ENCODE data around the gene ANO8. TPM values are rescaled to one million over a fixed set of nuclear protein-coding genes. Genes with fewer than 3 reads are reported as not detected.
A peak's percentile ranks its signal among the peaks of the same experiment; 100 is the strongest.

ANO8 gene
- total RNA-seq, 1 experiment from 2014 or later = 12.1 TPM

GRCh38 chr19:17339088-17339741 lies 4.6 kb upstream of the ANO8 start:
- no peak for DNase-seq
- H3K27me3 ChIP-seq (ENCODE audit: low read length) = no peaks in the 10 kb centered on the region
- ChIA-PET CTCF (no interaction called here), POLR2A (ENCODE audit: unreplicated experiment) (interaction anchor here (0.6 kb wide), 1 partner anchor 80 kb away, joined by 4 read pairs; the partner anchor contains the start of gene MVB12A)
- no peaks in the 10 kb centered on the region for H4K20me1 ChIP-seq (ENCODE audit: low read length)
- intact Hi-C loops (cut with micrococcal nuclease) = no loop called here
- H3K79me2 ChIP-seq (ENCODE audit: low read length) = peaks cover 30% of the 10 kb centered on the region
- H3K4me3 ChIP-seq (ENCODE audit: low read length) = 0 out of 2 replicates have a peak overlapping the region, but pooled peaks have one; percentile 86
- H3K9me2 ChIP-seq (replicated peaks; ENCODE audit: low read length) = no peaks in the 10 kb centered on the region
- H3K36me3 ChIP-seq (ENCODE audit: low read depth, low read length) = peaks cover 11% of the 10 kb centered on the region; the same call in 1 of the 2 replicates
- H2AFZ ChIP-seq (ENCODE audit: low read length) = no peak overlapping the region
- ATAC-seq = no peak
- H3K4me1 ChIP-seq (ENCODE audit: insufficient read depth, low read length) = peaks cover 18% of the 10 kb centered on the region
- H3K9ac ChIP-seq (ENCODE audit: low read length) = no peak overlapping the region
- BruUV-seq (replicated peaks) = no TSS peak
- no peak for TF ChIP-seq EZH2 (IDR thresholded peaks at IDR 0.05; ENCODE audit: low read length, unreplicated experiment)
- no peak for TF ChIP-seq CTCF (conservative IDR thresholded peaks at IDR 0.05; ENCODE audit: low read depth, low read length)
- no peak for TF ChIP-seq EZH2phosphoT487 (IDR thresholded peaks at IDR 0.05; ENCODE audit: borderline replicate concordance, low read length)
- no peaks in the 10 kb centered on the region for H3K9me3 ChIP-seq (ENCODE audit: low read length)
- peak overlapping the region; percentile 93 for H3K4me2 ChIP-seq (ENCODE audit: low read length)
- no peak overlapping the region for H3K27ac ChIP-seq (ENCODE audit: low read length)
- no peaks in the 10 kb centered on the region for H3F3A ChIP-seq (ENCODE audit: low read length, unreplicated experiment)

- CTCF ChIA-PET = interaction anchor here (0.6 kb wide), 1 partner anchor 34 kb away, joined by 3 read pairs; no protein-coding TSS in a partner anchor
- POLR2A ChIA-PET (ENCODE audit: unreplicated experiment) = no interaction called here
- peaks cover 30% of the 10 kb centered on the region for H3K79me2 ChIP-seq (ENCODE audit: low read length)
- H3K27ac ChIP-seq (ENCODE audit: low read length) = no peak overlapping the region
- H3K9me2 ChIP-seq (replicated peaks; ENCODE audit: low read length) = no peaks in the 10 kb centered on the region
- peaks cover 11% of the 10 kb centered on the region; the same call in 1 of the 2 replicates for H3K36me3 ChIP-seq (ENCODE audit: low read depth, low read length)
- no peak for TF ChIP-seq CTCF (conservative IDR thresholded peaks at IDR 0.05; ENCODE audit: low read depth, low read length)
- no peak for TF ChIP-seq EZH2 (IDR thresholded peaks at IDR 0.05; ENCODE audit: low read length, unreplicated experiment)
- no peak for TF ChIP-seq EZH2phosphoT487 (IDR thresholded peaks at IDR 0.05; ENCODE audit: borderline replicate concordance, low read length)
- no TSS peak for BruUV-seq (replicated peaks)
- H3K4me3 ChIP-seq (ENCODE audit: low read length) = peak overlapping the region; percentile 86
- H4K20me1 ChIP-seq (ENCODE audit: low read length) = no peaks in the 10 kb centered on the region
- DNase-seq = no peak
- H3K27me3 ChIP-seq (ENCODE audit: low read length) = no peaks in the 10 kb centered on the region
- peak overlapping the region; percentile 93 for H3K4me2 ChIP-seq (ENCODE audit: low read length)
- intact Hi-C loops (cut with micrococcal nuclease) = no loop called here
- no peak for ATAC-seq
- peaks cover 18% of the 10 kb centered on the region for H3K4me1 ChIP-seq (ENCODE audit: insufficient read depth, low read length)
- no peak overlapping the region for H2AFZ ChIP-seq (ENCODE audit: low read length)
- H3F3A ChIP-seq (ENCODE audit: low read length, unreplicated experiment) = no peaks in the 10 kb centered on the region
- H3K9ac ChIP-seq (ENCODE audit: low read length) = peak overlapping the region; percentile 95
- no peaks in the 10 kb centered on the region for H3K9me3 ChIP-seq (ENCODE audit: low read length)
Measured at GRCh38 chr19:17338433-17339078, 3.9 kb upstream of the ANO8 start.
